ENCODE data around the gene LMAN2.

The LMAN2 gene

DNA sequence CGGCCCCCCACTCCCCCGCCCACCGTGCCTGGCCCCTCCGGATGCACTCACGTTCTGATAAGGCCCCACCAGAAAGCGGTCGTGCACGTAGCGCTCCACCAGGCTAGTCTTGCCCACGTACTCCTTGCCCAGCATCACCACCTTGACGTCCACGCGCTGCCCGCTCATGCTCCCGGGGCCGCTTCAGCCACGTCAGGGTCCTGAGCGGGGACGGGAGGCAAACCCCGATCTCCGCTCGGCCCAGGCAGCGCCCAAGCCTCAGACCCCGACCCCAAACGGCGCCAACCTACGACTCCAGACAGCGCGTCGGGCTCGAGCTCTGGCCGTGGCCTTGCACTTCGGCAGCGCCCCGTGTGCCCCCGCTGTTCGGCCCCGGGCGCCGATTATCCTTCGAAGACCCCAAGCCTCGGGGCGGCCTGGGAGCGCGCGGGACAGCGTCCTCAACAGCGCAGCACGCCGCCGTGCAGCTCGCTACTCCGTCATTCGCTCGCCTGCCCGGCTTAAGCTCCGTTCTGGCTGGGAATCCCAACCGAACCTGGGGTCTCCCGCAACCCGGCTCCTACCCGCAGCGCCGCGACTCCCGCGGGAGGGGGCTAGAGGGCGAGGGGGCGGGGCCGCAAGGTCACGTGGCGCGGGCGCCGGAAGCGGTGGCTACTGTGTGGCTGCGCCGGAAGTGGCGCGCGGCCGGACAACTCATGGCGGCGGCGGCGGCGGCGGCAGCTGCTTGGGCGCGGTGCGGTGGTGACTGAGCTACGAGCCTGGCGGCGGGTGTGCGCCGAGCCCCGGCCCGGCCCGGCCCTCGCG lies 48.1 kb downstream of the LMAN2 start, which contains the start of the genes PRELID1 and RAB24 (continued):
- TF ChIP-seq ZNF660 (tag by site-specific recombination; IDR thresholded peaks at IDR 0.05) (0 out of 2 replicates have a peak, but pooled peaks have one; percentile 71), ZNF140 (tag by site-specific recombination; IDR thresholded peaks at IDR 0.05) (no peak), ZNF221 (tag by site-specific recombination; IDR thresholded peaks at IDR 0.05; ENCODE audit: borderline replicate concordance) (no peak), YY1 (tag by site-specific recombination; IDR thresholded peaks at IDR 0.05) (peak; percentile 74; the same call in 1 of the 2 replicates), SP2 (tag by site-specific recombination; IDR thresholded peaks at IDR 0.05) (peak; percentile 53), ZNF223 (tag by site-specific recombination; IDR thresholded peaks at IDR 0.05) (no peak), ZNF114 (tag by site-specific recombination; IDR thresholded peaks at IDR 0.05) (no peak), GLIS1 (tag by site-specific recombination; IDR thresholded peaks at IDR 0.05) (peak; percentile 68), ZNF138 (tag by site-specific recombination; IDR thresholded peaks at IDR 0.05; ENCODE audit: borderline replicate concordance) (no peak), ZNF10 (tag by site-specific recombination; IDR thresholded peaks at IDR 0.05) (no peak), ZNF24 (tag by site-specific recombination; IDR thresholded peaks at IDR 0.05) (peak; percentile 64; the same call in 1 of the 2 replicates), ZNF211 (tag by site-specific recombination; IDR thresholded peaks at IDR 0.05; ENCODE audit: low read depth) (no peak), ZNF596 (tag by site-specific recombination; IDR thresholded peaks at IDR 0.05) (no peak), SP3 (tag by site-specific recombination; IDR thresholded peaks at IDR 0.05) (peak; percentile 47; the same call in 1 of the 2 replicates), ZNF202 (tag by site-specific recombination; IDR thresholded peaks at IDR 0.05; ENCODE audit: borderline replicate concordance) (no peak), ZNF18 (tag by site-specific recombination; IDR thresholded peaks at IDR 0.05) (no peak), TCF7L2 (IDR thresholded peaks at IDR 0.05; ENCODE audit: borderline replicate concordance, low read depth, low read length) (no peak), YY2 (tag by site-specific recombination; IDR thresholded peaks at IDR 0.05) (no peak), GLI4 (tag by site-specific recombination; IDR thresholded peaks at IDR 0.05) (no peak), ZNF19 (tag by site-specific recombination; IDR thresholded peaks at IDR 0.05; ENCODE audit: low read depth) (no peak), ZNF121 (tag by site-specific recombination; IDR thresholded peaks at IDR 0.05) (no peak), RBAK (tag by site-specific recombination; IDR thresholded peaks at IDR 0.05) (no peak), PATZ1 (tag by site-specific recombination; IDR thresholded peaks at IDR 0.05) (peak; percentile 96), ZNF423 (tag by site-specific recombination; IDR thresholded peaks at IDR 0.05) (peak; percentile 57; the same call in 1 of the 2 replicates)
- TF ChIP-seq, protein P1, sequence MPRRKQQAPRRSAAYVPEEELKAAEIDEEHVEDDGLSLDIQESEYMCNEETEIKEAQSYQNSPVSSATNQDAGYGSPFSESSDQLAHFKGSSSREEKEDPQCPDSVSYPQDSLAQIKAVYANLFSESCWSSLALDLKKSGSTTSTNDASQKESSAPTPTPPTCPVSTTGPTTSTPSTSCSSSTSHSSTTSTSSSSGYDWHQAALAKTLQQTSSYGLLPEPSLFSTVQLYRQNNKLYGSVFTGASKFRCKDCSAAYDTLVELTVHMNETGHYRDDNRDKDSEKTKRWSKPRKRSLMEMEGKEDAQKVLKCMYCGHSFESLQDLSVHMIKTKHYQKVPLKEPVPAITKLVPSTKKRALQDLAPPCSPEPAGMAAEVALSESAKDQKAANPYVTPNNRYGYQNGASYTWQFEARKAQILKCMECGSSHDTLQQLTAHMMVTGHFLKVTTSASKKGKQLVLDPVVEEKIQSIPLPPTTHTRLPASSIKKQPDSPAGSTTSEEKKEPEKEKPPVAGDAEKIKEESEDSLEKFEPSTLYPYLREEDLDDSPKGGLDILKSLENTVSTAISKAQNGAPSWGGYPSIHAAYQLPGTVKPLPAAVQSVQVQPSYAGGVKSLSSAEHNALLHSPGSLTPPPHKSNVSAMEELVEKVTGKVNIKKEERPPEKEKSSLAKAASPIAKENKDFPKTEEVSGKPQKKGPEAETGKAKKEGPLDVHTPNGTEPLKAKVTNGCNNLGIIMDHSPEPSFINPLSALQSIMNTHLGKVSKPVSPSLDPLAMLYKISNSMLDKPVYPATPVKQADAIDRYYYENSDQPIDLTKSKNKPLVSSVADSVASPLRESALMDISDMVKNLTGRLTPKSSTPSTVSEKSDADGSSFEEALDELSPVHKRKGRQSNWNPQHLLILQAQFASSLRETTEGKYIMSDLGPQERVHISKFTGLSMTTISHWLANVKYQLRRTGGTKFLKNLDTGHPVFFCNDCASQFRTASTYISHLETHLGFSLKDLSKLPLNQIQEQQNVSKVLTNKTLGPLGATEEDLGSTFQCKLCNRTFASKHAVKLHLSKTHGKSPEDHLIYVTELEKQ (tag by site-specific recombination; IDR thresholded peaks at IDR 0.05; ENCODE audit: borderline replicate concordance): no peak
